Measurements from ENCODE around the gene STRA6. TPM values are rescaled to one million over a fixed set of nuclear protein-coding genes. Genes with fewer than 3 reads are reported as not detected.

The STRA6 gene
- total and polyA plus RNA-seq, 8 donors: 0.38 to 10.7 (median 6.5) TPM

- no peak overlapping the region for H3K4me3 ChIP-seq
- H3K27ac ChIP-seq: no peak overlapping the region
- no peaks in the 10 kb centered on the region for H3K9me3 ChIP-seq
- ATAC-seq (no peak), DNase-seq (no peak)
- no peaks in the 10 kb centered on the region for H3K4me1 ChIP-seq
- H3K27me3 ChIP-seq: peaks cover 0 to 9% of the 10 kb centered on the region in 2 donors
- intact Hi-C loops (cut with DNase I): no loop called here
- TF ChIP-seq, protein P1, sequence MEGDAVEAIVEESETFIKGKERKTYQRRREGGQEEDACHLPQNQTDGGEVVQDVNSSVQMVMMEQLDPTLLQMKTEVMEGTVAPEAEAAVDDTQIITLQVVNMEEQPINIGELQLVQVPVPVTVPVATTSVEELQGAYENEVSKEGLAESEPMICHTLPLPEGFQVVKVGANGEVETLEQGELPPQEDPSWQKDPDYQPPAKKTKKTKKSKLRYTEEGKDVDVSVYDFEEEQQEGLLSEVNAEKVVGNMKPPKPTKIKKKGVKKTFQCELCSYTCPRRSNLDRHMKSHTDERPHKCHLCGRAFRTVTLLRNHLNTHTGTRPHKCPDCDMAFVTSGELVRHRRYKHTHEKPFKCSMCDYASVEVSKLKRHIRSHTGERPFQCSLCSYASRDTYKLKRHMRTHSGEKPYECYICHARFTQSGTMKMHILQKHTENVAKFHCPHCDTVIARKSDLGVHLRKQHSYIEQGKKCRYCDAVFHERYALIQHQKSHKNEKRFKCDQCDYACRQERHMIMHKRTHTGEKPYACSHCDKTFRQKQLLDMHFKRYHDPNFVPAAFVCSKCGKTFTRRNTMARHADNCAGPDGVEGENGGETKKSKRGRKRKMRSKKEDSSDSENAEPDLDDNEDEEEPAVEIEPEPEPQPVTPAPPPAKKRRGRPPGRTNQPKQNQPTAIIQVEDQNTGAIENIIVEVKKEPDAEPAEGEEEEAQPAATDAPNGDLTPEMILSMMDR (IDR thresholded peaks at IDR 0.05): no peak
- no peaks in the 10 kb centered on the region for H3K36me3 ChIP-seq
These were observed 8.1 kb upstream of the STRA6 start for GRCh38 chr15:74210729-74211128.

DNA sequence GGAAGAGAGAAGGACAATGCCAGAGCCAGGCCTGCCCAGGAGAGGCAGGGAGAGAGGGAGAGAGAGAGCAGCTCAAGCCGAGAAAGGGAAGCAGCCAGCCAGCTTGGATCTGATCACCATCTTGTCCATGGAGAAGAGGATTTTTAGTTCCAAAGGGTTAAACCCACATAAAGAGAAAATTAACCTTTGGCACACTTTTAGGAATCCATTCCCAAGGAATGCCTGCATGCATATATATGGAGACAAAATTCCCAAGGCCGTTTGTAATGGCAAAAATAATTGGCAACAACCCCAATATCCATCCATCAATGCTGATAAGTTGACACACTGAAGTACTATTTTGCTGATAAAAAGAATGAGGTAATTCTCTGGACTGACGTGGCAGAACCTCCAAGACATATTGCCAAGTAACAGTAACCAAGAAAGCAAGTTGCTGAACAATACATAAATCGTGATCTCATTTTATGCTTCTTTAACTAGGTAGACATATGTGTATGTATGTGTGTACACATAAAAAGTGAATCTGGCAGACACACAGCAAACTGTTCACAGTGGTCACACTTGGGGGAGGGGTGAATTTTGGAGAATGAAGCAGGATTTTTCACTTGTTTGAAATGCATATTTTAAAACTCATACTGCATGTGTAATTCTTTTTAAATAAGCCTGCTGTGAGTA lies 7.5 kb upstream of the STRA6 start:
- Histone ChIP-seq H3K4me3 (no peak overlapping the region), H3K9me3 (no peaks in the 10 kb centered on the region), H3K36me3 (no peaks in the 10 kb centered on the region), H3K4me1 (no peaks in the 10 kb centered on the region), H3K27me3 (peaks cover 0 to 10% of the 10 kb centered on the region in 2 donors), H3K27ac (no peak overlapping the region)
- ATAC-seq (peak; percentile 12), DNase-seq (peak in 1 of 4 donors; percentile 55)
- intact Hi-C loops (cut with DNase I): no loop called here
- TF ChIP-seq, protein P1 (IDR thresholded peaks at IDR 0.05): no peak

- TF ChIP-seq, protein P1 (IDR thresholded peaks at IDR 0.05): no peak
- intact Hi-C loops (cut with DNase I): no loop called here
- H3K27me3 ChIP-seq: peaks cover 0 to 10% of the 10 kb centered on the region in 2 donors
- H3K9me3 ChIP-seq: no peaks in the 10 kb centered on the region
- no peaks in the 10 kb centered on the region for H3K36me3 ChIP-seq
- H3K4me3 ChIP-seq: no peak overlapping the region
- H3K4me1 ChIP-seq: no peaks in the 10 kb centered on the region
- no peak overlapping the region for H3K27ac ChIP-seq
- peak in 1 of 4 donors; percentile 2 for DNase-seq
- no peak for ATAC-seq
These were observed 7.0 kb upstream of the STRA6 start for GRCh38 chr15:74209560-74209958.

DNA sequence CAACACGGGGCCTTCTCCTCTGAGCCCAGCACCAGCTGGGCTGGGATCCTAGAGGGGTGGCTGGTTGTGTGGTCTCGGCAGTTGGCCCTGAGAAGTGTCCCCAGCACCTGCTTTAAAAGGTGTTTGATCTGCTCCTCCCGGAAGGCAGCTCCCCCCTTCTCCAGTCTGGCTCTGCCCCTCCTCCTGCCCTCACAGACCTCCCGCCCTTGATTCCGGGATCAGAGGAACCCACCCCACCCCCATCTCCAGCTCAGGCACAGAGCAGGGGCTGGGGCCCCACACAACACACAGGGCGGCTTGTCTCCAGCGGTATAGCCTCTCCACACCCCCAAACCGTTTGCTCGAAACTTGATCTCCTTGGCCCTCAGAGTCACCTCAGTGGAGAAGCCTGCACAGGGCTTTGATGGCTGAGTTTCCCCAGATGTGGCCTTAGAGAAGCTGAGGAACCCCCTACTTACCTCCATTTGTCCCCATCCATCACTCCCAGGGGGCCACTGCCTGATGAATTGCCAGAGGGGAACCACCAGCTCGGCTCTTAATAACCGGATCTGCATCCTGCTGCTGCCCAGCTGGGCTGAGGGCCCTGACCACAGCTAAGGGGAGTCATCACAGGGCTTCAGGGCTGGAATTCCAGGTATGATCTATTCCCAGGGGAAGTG lies 6.4 kb upstream of the STRA6 start:
- ATAC-seq (no peak), DNase-seq (peak in 1 of 4 donors; percentile 36)
- TF ChIP-seq, protein P1 (IDR thresholded peaks at IDR 0.05): no peak
- no peaks in the 10 kb centered on the region for H3K9me3 ChIP-seq
- H3K27me3 ChIP-seq: peaks cover 0 to 10% of the 10 kb centered on the region in 2 donors
- H3K4me3 ChIP-seq: no peak overlapping the region
- intact Hi-C loops (cut with DNase I): no loop called here
- H3K27ac ChIP-seq: no peak overlapping the region
- no peaks in the 10 kb centered on the region for H3K4me1 ChIP-seq
- H3K36me3 ChIP-seq: no peaks in the 10 kb centered on the region

DNA sequence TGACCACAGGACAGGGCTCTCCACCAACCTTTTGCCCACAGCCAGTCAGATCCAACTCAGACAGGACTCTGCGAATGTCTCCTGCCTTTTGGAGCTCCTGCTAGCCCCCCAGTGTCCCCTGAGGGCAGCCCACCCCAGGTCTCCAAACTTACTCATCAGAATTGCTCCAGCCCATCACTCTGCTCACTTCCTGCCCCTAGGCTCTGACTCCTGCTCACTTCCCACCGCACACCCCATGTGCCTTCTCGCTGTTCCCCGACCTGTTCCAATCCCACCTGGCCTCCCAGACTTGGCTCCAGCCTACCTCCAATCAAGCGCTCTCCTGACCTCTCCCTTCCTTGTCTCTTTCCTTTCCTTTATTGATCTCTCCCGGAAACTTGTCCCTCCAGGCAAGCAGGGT lies 5.9 kb upstream of the STRA6 start:
- TF ChIP-seq, protein P1 (IDR thresholded peaks at IDR 0.05): no peak
- Histone ChIP-seq H3K27me3 (peaks cover 0 to 10% of the 10 kb centered on the region in 2 donors), H3K4me3 (no peak overlapping the region), H3K4me1 (no peaks in the 10 kb centered on the region), H3K27ac (no peak overlapping the region), H3K36me3 (no peaks in the 10 kb centered on the region), H3K9me3 (no peaks in the 10 kb centered on the region)
- ATAC-seq (no peak), DNase-seq (peak in 1 of 4 donors; percentile 34)
- intact Hi-C loops (cut with DNase I): no loop called here

Data from left lung (tissue), 10 donors.